Muscle layer of colon (tissue), 2 donors: ENCODE results near the gene PLEKHJ1.

Experiments
- H3K27ac ChIP-seq: one replicate; pipeline ENCODE4 v1.7.0; 2013; ENCODE audit warnings: low read depth, mild to moderate bottlenecking, low read length, moderate library complexity
- H3K27me3 ChIP-seq, 2 donors: one replicate each; pipeline ENCODE4 v1.7.0; 2013; ENCODE audit warnings: low read length in 2 of 2, mild to moderate bottlenecking in 2 of 2; ENCODE audit not compliant: insufficient read depth in 2 of 2, control insufficient read depth in 1 of 2
- H3K36me3 ChIP-seq: one replicate; pipeline ENCODE4 v1.7.0; 2013; ENCODE audit warnings: mild to moderate bottlenecking, low read length; ENCODE audit not compliant: insufficient read depth
- H3K4me1 ChIP-seq: one replicate; pipeline ENCODE4 v1.7.0; 2013; ENCODE audit warnings: mild to moderate bottlenecking, low read length; ENCODE audit not compliant: insufficient read depth
- H3K4me3 ChIP-seq, 2 donors: one replicate each; pipeline ENCODE4 v1.7.0; 2013; ENCODE audit warnings: low read length in 2 of 2, low read depth in 1 of 2, mild to moderate bottlenecking in 1 of 2, moderate library complexity in 1 of 2
- H3K9ac ChIP-seq: one replicate; pipeline ENCODE4 v1.7.0; 2013; ENCODE audit warnings: low read length
- H3K9me3 ChIP-seq: one replicate; pipeline ENCODE4 v1.7.0; 2013; ENCODE audit warnings: mild to moderate bottlenecking, low read length
- donor health status: abdominal sarcoma.
- donor health status: Adenocarcinoma of cecum.

Gene PLEKHJ1

GRCh38 chr19:2185734-2186070, 50.4 kb downstream of the PLEKHJ1 start:
- no peaks in the 10 kb centered on the region for H3K27me3 ChIP-seq
- no peaks in the 10 kb centered on the region for H3K9me3 ChIP-seq
- no peak overlapping the region for H3K9ac ChIP-seq
- H3K36me3 ChIP-seq, result peaks cover 13% of the 10 kb centered on the region
- H3K4me1 ChIP-seq, result peaks cover 50% of the 10 kb centered on the region
- peak overlapping the region in 1 of 2 donors; percentile 12 for H3K4me3 ChIP-seq
- H3K27ac ChIP-seq, result peak overlapping the region; percentile 15

GRCh38 chr19:2184422-2184975, 51.6 kb downstream of the PLEKHJ1 start:
- peaks cover 13% of the 10 kb centered on the region for H3K36me3 ChIP-seq
- no peaks in the 10 kb centered on the region for H3K9me3 ChIP-seq
- H3K9ac ChIP-seq, result no peak overlapping the region
- H3K4me1 ChIP-seq, result peaks cover 50% of the 10 kb centered on the region
- no peak overlapping the region for H3K27ac ChIP-seq
- H3K4me3 ChIP-seq, result no peak overlapping the region
- no peaks in the 10 kb centered on the region for H3K27me3 ChIP-seq
